HepG2 (cell line): Measurements from ENCODE around the gene KRTAP5-8.

Source experiments
- HDAC6 ChIP-seq: fragments of 200-600 bp; sonication (generic); IDR thresholded peaks from 2 replicates; pipeline ENCODE4 v1.7.0; 2017; ENCODE audit warnings: mild to moderate bottlenecking, antibody characterized with exemption, low read length, low read depth
- HMG20A ChIP-seq: IDR thresholded peaks from 2 replicates; pipeline ENCODE4 v1.6.1; 2016; ENCODE audit warnings: borderline replicate concordance
- MEIS1 ChIP-seq: sonication (generic); formaldehyde crosslinking; IDR thresholded peaks from 2 replicates; pipeline ENCODE4 v1.9.0; 2021; ENCODE audit warnings: mild to moderate bottlenecking, missing genetic modification reagents, moderate library complexity, borderline replicate concordance
- NFE2L1 ChIP-seq: sonication (generic); formaldehyde crosslinking; IDR thresholded peaks from 2 replicates; pipeline ENCODE4 v1.4.0; 2020; ENCODE audit warnings: missing genetic modification reagents, mild to moderate bottlenecking, borderline replicate concordance
- NFYB ChIP-seq: sonication (generic); formaldehyde crosslinking; IDR thresholded peaks from 2 replicates; pipeline ENCODE4 v1.4.0; 2020; ENCODE audit warnings: missing genetic modification reagents
- POLR2AphosphoS2 ChIP-seq: IDR thresholded peaks from 2 replicates; pipeline ENCODE4 v1.6.1; 2011; ENCODE audit warnings: low read depth, low read length, improper control_type of control experiment
- RAD21 ChIP-seq: fragments of 450-650 bp; formaldehyde crosslinking; IDR thresholded peaks from 2 replicates; pipeline ENCODE4 v1.5.0; 2020; ENCODE audit warnings: mild to moderate bottlenecking
- SYNCRIP ChIP-seq: fragments of 200-400 bp; formaldehyde crosslinking; IDR thresholded peaks from 2 replicates; pipeline ENCODE4 v1.6.1; 2018; ENCODE audit warnings: mild to moderate bottlenecking, low read depth, low read length; ENCODE audit not compliant: insufficient read depth
- ZBTB21 ChIP-seq: sonication (generic); formaldehyde crosslinking; IDR thresholded peaks from 2 replicates; pipeline ENCODE4 v1.4.0; 2020; ENCODE audit warnings: missing genetic modification reagents
- ZNF143 ChIP-seq: sonication (generic); formaldehyde crosslinking; IDR thresholded peaks from 2 replicates; pipeline ENCODE4 v1.4.0; 2020; ENCODE audit warnings: missing genetic modification reagents
- ZNF331 ChIP-seq: sonication (generic); formaldehyde crosslinking; IDR thresholded peaks from 2 replicates; pipeline ENCODE4 v1.4.0; 2020; ENCODE audit warnings: missing genetic modification reagents
- TF ChIP-seq, protein P1 (sequence below): sonication (generic); formaldehyde crosslinking; IDR thresholded peaks from 2 replicates; pipeline ENCODE4 v1.9.0; 2021; ENCODE audit warnings: mild to moderate bottlenecking, missing genetic modification reagents

DNA sequence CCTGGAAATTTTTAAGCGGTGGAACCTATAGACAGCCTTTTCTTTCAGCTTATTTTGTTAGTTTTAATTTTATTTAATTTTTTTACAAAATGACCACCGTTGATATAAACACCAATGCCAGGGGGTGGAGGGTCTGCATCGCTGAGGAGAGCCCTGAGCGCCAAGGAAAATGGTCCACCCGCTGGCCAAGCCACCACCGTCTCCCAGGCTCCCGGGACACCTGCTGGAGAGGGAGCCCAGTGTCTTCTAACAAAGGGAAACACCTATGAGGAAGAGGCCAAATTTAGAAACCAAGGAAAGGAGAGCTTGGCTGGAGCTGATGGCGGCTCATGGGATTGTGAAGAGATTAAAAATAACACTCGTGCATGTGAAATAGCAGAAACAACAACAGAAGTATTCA is 288 bp upstream of the KRTAP5-8 start:
- TF ChIP-seq, protein P1, sequence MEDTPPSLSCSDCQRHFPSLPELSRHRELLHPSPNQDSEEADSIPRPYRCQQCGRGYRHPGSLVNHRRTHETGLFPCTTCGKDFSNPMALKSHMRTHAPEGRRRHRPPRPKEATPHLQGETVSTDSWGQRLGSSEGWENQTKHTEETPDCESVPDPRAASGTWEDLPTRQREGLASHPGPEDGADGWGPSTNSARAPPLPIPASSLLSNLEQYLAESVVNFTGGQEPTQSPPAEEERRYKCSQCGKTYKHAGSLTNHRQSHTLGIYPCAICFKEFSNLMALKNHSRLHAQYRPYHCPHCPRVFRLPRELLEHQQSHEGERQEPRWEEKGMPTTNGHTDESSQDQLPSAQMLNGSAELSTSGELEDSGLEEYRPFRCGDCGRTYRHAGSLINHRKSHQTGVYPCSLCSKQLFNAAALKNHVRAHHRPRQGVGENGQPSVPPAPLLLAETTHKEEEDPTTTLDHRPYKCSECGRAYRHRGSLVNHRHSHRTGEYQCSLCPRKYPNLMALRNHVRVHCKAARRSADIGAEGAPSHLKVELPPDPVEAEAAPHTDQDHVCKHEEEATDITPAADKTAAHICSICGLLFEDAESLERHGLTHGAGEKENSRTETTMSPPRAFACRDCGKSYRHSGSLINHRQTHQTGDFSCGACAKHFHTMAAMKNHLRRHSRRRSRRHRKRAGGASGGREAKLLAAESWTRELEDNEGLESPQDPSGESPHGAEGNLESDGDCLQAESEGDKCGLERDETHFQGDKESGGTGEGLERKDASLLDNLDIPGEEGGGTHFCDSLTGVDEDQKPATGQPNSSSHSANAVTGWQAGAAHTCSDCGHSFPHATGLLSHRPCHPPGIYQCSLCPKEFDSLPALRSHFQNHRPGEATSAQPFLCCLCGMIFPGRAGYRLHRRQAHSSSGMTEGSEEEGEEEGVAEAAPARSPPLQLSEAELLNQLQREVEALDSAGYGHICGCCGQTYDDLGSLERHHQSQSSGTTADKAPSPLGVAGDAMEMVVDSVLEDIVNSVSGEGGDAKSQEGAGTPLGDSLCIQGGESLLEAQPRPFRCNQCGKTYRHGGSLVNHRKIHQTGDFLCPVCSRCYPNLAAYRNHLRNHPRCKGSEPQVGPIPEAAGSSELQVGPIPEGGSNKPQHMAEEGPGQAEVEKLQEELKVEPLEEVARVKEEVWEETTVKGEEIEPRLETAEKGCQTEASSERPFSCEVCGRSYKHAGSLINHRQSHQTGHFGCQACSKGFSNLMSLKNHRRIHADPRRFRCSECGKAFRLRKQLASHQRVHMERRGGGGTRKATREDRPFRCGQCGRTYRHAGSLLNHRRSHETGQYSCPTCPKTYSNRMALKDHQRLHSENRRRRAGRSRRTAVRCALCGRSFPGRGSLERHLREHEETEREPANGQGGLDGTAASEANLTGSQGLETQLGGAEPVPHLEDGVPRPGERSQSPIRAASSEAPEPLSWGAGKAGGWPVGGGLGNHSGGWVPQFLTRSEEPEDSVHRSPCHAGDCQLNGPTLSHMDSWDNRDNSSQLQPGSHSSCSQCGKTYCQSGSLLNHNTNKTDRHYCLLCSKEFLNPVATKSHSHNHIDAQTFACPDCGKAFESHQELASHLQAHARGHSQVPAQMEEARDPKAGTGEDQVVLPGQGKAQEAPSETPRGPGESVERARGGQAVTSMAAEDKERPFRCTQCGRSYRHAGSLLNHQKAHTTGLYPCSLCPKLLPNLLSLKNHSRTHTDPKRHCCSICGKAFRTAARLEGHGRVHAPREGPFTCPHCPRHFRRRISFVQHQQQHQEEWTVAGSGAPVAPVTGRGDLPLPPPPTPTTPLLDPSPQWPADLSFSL = no peak
- TF ChIP-seq POLR2AphosphoS2 (no peak), ZBTB21 (no peak), HMG20A (CRISPR knock-in tag) (no peak), ZNF143 (no peak), MEIS1 (no peak), NFE2L1 (CRISPR knock-in tag) (no peak), RAD21 (CRISPR knock-in tag) (no peak), ZNF331 (no peak), NFYB (CRISPR knock-in tag) (no peak), HDAC6 (no peak), SYNCRIP (no peak)
